Activated T-cell treated with anti-CD3 and anti-CD28 coated beads, Interleukin-2, amount 50 U/mL, for 72 hours (primary cell): ENCODE measurements around the gene COQ3. TPM values are rescaled to one million over a fixed set of nuclear protein-coding genes. Genes with fewer than 3 reads are reported as not detected.
A peak's percentile ranks its signal among the peaks of the same experiment; 100 is the strongest.

Source experiments
- ATAC-seq, 2 donors: fragments of 150-1000 bp; cut with Tn5 transposase; replicated peaks in 1 of 2; 2 replicates each; pipeline ENCODE4 v1.10.0; 2021; ENCODE audit warnings: moderate library complexity in 2 of 2, mild to moderate bottlenecking in 1 of 2
- DNase-seq, 2 donors: peaks; one replicate each; pipeline ENCODE4 v3.0.0; 2021 to 2022; ENCODE audit warnings: mixed read lengths in 1 of 2
- H3K27ac Mint-ChIP-seq: one replicate; pipeline ENCODE4 v1.8.0; 2022; ENCODE audit warnings: mild to moderate bottlenecking, moderate library complexity, mixed read lengths
- H3K27me3 Mint-ChIP-seq: one replicate; pipeline ENCODE4 v1.8.0; 2022; ENCODE audit warnings: low read depth, mixed read lengths
- H3K36me3 Mint-ChIP-seq, 2 donors: one replicate each; pipeline ENCODE4 v1.8.0; 2022; ENCODE audit warnings: mixed read lengths in 2 of 2, mild to moderate bottlenecking in 1 of 2; ENCODE audit not compliant: insufficient read depth in 2 of 2
- H3K4me1 Mint-ChIP-seq: one replicate; pipeline ENCODE4 v1.8.0; 2022; ENCODE audit warnings: low read depth, mixed read lengths
- H3K4me3 Mint-ChIP-seq, 2 donors: one replicate each; pipeline ENCODE4 v1.8.0; 2022; ENCODE audit warnings: mild to moderate bottlenecking in 2 of 2, mixed read lengths in 2 of 2, moderate library complexity in 2 of 2
- H3K9me3 Mint-ChIP-seq, 2 donors: one replicate each; pipeline ENCODE4 v1.8.0; 2022; ENCODE audit warnings: mixed read lengths in 2 of 2
- total RNA-seq, 2 donors: library from RNA; stranded (reverse); gene quantifications; one replicate each; pipeline ENCODE4 v1.2.3, GENCODE V29; 2022

The COQ3 gene
- total RNA-seq, 2 donors from 2014 or later: 7.0 to 11.8 TPM

DNA sequence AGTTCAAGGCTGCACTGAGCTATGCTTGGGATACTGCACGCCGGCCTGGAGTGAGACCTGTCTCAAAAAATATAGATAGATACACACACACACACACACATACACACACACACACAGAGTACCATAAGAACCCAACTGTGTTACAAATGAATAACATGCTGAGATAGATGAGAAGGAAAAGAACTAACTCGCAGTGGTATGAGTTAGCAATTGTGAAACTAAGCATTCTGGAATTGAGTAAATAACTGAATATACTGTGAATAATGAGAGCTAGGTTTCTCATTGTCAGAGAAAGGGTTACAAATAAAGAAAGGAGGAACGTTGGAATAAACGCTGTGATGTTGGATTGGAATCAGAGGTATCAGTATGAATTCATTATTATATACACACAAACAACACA, 30.0 kb downstream of the COQ3 start:
- Mint-ChIP-seq H3K4me1 (peaks cover 24% of the 10 kb centered on the region), H3K27ac (peak overlapping the region; percentile 63), H3K36me3 (no peaks in the 10 kb centered on the region), H3K4me3 (peak overlapping the region in 1 of 2 donors; percentile 47), H3K9me3 (no peaks in the 10 kb centered on the region), H3K27me3 (peaks cover 27% of the 10 kb centered on the region)
- ATAC-seq (peak; percentile 78 to 87), DNase-seq (peak; percentile 20 to 27)

DNA sequence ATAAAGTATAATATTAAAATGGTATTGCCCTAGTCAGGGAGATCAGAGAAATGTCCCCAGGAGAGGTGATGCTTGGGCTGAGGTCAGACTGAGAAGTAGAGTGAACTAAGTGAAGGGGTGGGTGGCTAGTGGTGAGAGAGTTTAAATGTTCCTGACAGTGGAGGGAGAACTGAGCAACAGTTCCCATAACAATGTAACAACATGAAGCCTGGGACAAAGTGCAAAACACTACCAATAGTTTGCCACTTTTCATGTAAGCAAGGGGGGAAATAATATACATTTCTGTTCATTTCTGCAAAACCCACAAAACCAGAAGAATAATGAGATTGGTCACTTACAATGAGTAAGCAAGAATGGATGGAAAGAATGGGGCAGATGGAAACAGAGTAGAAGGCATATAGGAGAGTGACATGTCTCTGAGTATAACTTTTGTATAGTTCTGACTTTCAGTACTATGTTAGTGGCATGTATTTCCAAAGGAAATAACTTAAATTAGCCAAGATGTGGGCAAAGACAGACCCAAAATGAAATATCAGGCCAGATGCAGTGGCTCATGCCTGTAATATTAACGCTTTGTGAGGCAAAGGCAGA, 31.2 kb downstream of the COQ3 start:
- H3K36me3 Mint-ChIP-seq: no peaks in the 10 kb centered on the region
- DNase-seq: peak in 1 of 2 donors; percentile 11

DNA sequence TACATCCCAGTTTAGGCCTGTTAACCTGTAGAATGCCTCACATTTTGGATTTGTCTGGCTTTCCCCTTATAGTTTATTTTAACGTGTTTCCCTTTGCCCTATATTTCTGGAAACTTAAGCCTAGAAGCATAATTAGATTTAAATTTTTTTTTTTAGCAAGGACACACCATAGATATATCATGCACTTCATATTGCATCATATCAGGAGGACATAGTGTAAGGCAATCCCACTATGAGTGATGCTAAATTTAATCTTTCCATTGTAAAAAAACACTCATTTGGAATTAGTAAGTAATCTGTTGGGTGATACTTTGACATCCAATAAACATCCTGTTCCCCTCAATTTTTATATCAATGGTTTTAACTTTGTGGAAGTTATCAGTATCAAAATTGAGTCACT, 34.2 kb downstream of the COQ3 start:
- DNase-seq: no peak
- peaks cover 24% of the 10 kb centered on the region for H3K4me1 Mint-ChIP-seq
- no peaks in the 10 kb centered on the region for H3K9me3 Mint-ChIP-seq
- H3K27me3 Mint-ChIP-seq: peaks cover 59% of the 10 kb centered on the region
- H3K27ac Mint-ChIP-seq: no peak overlapping the region
- no peak overlapping the region for H3K4me3 Mint-ChIP-seq
- H3K36me3 Mint-ChIP-seq: no peaks in the 10 kb centered on the region
- no peak for ATAC-seq

More for the DNA sequence above, 31.2 kb downstream of the COQ3 start:
- Mint-ChIP-seq H3K27ac (peak overlapping the region; percentile 63), H3K4me3 (peak overlapping the region; percentile 25 to 29), H3K4me1 (peaks cover 24% of the 10 kb centered on the region), H3K9me3 (no peaks in the 10 kb centered on the region), H3K27me3 (peaks cover 30% of the 10 kb centered on the region)
- ATAC-seq: peak; percentile 76 to 78

DNA sequence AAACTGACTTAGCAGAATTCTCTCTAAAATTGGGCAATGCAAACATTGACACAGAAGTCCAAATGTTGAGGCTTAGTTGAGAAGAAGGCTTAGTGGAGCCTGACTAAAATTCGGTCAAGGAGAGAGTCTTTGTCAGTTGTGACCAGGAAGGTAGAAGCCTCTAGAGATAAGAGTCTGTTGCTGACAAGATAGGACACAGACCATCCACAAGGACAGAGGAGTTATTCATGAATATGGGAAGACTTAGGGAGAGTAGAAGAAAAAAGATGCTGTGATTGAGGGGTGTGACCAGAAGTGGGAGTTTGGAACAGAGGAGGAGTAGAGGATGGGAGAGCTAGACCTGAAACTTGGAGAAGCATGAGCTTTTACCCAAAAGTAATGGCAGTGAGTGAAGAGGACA, 37.4 kb downstream of the COQ3 start:
- DNase-seq (no peak), ATAC-seq (no peak)
- no peaks in the 10 kb centered on the region for H3K4me1 Mint-ChIP-seq
- no peak overlapping the region for H3K4me3 Mint-ChIP-seq
- no peak overlapping the region for H3K27ac Mint-ChIP-seq
- no peaks in the 10 kb centered on the region for H3K9me3 Mint-ChIP-seq
- H3K36me3 Mint-ChIP-seq: no peaks in the 10 kb centered on the region
- peaks cover 76% of the 10 kb centered on the region for H3K27me3 Mint-ChIP-seq

DNA sequence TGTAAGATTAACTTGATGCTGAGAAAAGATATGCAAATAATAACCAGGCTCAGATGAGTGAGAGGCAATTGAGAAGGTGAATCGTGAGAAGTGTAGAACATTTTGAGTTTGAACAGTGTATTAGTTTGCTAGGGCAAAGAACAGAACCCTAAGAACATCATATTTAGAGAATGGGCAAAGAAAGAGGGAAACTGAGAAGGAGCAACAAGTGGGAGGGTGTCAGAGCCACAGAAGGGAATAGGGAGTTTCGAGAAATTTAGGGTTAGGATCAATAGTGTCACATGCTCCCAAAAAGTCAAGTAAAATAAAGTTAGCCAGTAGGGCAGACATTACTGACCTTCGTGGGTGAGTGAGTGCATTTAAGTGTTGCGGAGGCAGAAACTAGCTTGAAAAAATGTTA, 39.0 kb downstream of the COQ3 start:
- Mint-ChIP-seq H3K9me3 (no peaks in the 10 kb centered on the region), H3K27me3 (peaks cover 76% of the 10 kb centered on the region)
- no peak for ATAC-seq

DNA sequence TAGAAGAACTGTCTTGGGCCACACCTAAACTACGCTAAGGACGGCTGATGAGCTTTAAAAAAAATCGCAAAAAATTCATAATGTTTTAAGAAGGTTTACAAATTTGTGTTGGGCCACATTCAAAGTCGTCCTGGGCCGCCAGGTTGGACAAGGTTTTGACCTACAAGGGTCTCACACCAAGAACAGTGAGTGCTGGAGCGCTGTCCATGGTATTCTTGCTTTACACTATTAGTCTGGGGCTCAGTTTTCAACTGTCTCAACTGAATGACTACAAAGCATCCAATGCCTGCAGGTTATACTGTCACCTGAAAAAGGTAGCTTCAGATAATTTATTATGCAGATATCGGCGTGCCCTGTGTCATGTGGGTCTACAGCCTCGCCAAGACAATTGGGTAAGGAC, 40.9 kb downstream of the COQ3 start:
- Mint-ChIP-seq H3K4me1 (no peaks in the 10 kb centered on the region), H3K36me3 (no peaks in the 10 kb centered on the region), H3K4me3 (no peak overlapping the region), H3K27ac (no peak overlapping the region), H3K27me3 (peaks cover 80% of the 10 kb centered on the region), H3K9me3 (no peaks in the 10 kb centered on the region)
- DNase-seq (no peak), ATAC-seq (no peak)

More for the DNA sequence above, 39.0 kb downstream of the COQ3 start:
- Mint-ChIP-seq H3K4me1 (no peaks in the 10 kb centered on the region), H3K36me3 (no peaks in the 10 kb centered on the region), H3K27ac (no peak overlapping the region), H3K4me3 (no peak overlapping the region)
- no peak for DNase-seq

DNA sequence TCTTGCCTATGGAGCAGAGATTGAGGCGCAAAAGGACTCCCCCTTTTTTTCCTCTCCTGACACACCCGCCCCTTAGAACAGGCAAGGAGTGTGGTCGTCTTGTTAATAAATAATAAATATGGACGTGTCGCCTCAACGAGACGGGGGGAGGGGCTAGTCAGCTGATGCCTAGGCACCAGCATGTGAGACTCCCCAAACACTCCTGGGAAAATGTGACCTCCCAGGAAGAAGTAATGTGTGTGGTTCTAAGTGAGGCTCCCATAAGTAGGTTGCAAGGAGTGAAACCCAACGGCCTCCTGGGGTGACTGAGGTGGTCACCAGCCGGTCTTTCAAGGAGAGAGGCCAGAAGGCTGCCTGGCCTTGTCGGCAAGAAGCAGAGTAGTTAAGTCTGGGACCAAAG, 43.4 kb downstream of the COQ3 start:
- ATAC-seq (no peak), DNase-seq (no peak)
- Mint-ChIP-seq H3K4me1 (no peaks in the 10 kb centered on the region), H3K4me3 (no peak overlapping the region), H3K27me3 (peaks cover 77% of the 10 kb centered on the region), H3K9me3 (no peaks in the 10 kb centered on the region), H3K27ac (no peak overlapping the region), H3K36me3 (no peaks in the 10 kb centered on the region)

DNA sequence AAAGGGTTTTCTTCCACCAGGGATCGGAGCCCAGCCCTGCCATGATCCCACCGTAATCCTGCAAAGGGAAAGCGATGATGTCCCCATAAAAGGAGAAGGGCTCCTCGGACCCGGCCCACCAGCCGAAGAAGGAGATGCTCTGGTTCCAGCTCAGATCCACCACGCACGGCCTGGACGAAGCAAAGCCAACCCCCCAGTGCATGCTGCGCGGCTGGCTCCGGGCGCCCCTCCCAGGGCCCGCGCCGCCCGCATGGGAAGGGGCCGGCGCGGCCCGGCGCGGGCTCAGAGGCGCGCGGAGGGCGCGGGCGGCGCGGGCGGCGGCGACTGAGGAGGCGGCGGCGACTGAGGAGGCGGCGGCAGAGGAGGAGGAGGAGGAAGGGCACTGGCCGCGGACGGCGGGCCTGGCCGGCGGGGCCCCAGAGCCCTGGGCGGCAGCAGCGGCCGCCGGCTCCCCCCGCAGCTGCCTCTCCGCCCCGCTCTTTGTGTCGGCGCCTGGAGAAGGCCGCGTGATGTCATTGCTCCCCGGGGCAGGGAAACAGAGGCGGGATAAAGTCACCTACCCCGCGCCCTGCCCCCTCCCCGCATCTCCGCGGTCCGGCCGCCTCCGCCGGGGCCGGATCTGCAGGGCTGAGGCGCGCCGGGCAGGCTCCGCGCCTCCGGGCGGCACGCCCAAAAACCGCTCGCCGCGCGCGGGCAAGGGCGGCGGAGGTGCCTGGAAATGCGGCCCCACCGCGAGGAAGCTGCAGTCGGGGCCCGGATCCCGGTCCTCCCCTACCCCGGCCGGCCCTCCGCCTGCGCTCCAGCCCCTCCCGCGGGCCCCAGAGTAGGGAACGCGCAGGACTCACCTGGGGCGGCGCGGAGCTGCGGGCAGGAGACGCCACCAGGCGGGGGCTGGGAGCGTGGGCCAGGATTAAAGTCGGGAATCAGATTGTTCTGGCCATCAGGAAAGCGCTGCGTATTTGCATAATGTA, 44.5 kb downstream of the COQ3 start, which contains the start of gene FAXC:
TSS of gene FAXC (minus strand) at position 504 of the 971 bp plus-strand sequence. CDS start at position 202, 302 bp downstream.
- ATAC-seq (peak; percentile 69 to 76), DNase-seq (peak; percentile 19 to 24)
- H3K27ac Mint-ChIP-seq: no peak within 1 kb of the TSS
- H3K9me3 Mint-ChIP-seq: no peaks in the 10 kb centered on the region
- peak within 1 kb of the TSS; percentile 51 to 58 for H3K4me3 Mint-ChIP-seq
- H3K27me3 Mint-ChIP-seq: peaks cover 74% of the 10 kb centered on the region
- peaks cover 2% of the 10 kb centered on the region for H3K4me1 Mint-ChIP-seq
- H3K36me3 Mint-ChIP-seq: no peaks in the 10 kb centered on the region

DNA sequence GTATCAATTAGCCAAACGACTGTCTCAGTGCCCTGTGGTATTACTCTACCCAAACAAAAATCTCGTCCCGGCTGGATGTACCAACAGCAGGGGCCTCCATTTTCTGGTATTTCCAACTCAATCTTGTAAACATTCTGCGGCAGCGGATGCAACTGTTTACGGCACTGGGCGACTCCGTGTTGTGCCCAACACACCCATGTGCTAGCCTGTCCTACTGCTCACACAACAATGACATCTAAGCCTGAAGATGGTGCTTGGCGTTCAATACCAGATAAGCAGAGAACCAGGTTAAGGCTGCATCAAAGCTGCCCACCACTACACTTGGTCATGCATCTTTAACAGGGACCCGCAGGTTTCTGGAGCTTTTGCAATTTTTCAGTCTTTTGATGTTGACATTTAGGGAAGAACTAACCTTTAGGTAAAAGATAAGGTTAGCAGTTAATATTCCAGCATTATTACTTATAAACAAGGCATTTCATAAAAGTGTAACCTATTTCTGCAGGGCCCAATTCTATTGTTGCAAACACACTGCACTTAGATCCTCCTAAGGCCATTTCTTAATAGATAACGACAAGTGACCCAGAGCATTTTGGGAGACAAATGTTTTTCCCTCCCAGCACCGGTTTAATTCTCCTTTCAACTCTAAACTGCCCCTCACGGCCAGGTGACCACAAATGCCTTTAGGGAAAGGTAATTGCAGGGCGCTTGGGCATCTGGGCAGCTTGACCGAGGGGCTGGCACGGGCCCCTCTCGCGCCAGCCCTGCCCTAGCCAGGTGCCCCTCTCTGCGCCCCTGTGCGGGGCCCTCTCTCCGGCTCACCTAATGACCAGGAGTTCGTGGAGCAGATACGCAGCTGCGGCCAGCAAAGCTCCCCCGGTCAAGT, 45.5 kb downstream of the COQ3 start:
- Mint-ChIP-seq H3K27me3 (peaks cover 77% of the 10 kb centered on the region), H3K27ac (no peak overlapping the region), H3K9me3 (no peaks in the 10 kb centered on the region), H3K4me3 (peak overlapping the region; percentile 51 to 58), H3K36me3 (no peaks in the 10 kb centered on the region), H3K4me1 (peaks cover 8% of the 10 kb centered on the region)
- ATAC-seq (no peak), DNase-seq (no peak)

DNA sequence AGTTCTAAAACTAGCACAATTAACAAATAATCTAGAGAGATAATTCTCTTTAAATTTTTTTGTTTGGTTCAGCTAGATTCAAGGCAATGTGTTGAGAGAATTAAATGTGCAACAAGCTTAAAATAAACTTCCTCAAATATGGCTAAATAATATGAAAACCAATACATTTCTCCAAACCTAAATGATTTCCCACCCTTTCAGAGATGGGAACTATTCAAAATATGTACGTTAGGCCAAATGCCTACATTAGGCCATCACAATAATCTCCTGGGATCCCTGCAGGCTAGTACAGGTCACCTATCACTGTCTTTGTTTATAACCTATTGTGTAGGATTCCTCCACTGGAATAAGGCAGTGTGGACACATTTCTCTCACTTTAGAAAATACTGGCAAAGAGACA, 46.2 kb downstream of the COQ3 start:
- Mint-ChIP-seq H3K9me3 (no peaks in the 10 kb centered on the region), H3K27ac (no peak overlapping the region), H3K27me3 (peaks cover 79% of the 10 kb centered on the region), H3K4me1 (peaks cover 8% of the 10 kb centered on the region), H3K4me3 (no peak overlapping the region), H3K36me3 (no peaks in the 10 kb centered on the region)
- no peak for DNase-seq
- ATAC-seq: no peak

DNA sequence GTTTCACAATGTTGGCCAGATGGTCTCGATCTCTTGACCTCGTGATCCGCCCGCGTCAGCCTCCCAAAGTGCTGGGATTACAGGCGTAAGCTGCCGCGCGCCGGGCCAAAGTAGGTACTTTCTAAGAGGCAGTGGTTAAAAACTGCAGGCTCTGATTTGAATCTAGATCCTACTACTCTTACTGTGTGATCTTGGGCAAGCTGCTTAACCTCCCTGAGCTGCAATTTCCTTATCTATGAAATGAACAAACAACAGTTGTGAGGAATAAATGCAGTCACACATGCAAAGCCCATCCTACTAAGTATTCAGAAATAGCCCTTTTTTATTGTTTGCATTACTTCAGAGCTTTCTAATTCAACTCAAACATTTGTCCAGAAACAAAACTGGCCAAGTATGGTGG, 47.4 kb downstream of the COQ3 start:
- H3K4me3 Mint-ChIP-seq: no peak overlapping the region
- H3K27me3 Mint-ChIP-seq: peaks cover 76% of the 10 kb centered on the region
- no peak overlapping the region for H3K27ac Mint-ChIP-seq
- DNase-seq (no peak), ATAC-seq (no peak)
- no peaks in the 10 kb centered on the region for H3K36me3 Mint-ChIP-seq
- no peaks in the 10 kb centered on the region for H3K9me3 Mint-ChIP-seq
- peaks cover 8% of the 10 kb centered on the region for H3K4me1 Mint-ChIP-seq

DNA sequence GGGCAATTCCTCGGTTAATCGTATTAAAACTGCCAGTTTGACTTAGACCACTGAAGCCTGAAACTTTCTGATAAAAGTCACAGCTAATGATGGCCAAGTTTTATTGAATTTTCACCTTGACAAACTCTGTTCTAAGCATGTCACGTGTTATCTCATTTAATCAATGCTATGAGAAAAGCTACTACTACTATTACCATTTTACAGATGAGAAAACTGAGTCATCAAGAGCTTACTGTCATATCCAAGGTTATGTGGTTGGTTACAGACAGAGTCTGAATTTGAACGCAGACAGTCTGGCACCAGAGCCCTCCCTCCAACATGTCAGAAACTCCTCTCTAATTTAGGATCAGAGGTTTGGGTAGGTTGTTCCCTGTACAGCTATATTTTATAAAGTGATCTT, 48.8 kb downstream of the COQ3 start:
- Mint-ChIP-seq H3K4me1 (peaks cover 8% of the 10 kb centered on the region), H3K27me3 (peaks cover 62% of the 10 kb centered on the region), H3K4me3 (no peak overlapping the region), H3K36me3 (no peaks in the 10 kb centered on the region), H3K9me3 (no peaks in the 10 kb centered on the region), H3K27ac (no peak overlapping the region)
- ATAC-seq: peak in 1 of 2 donors; percentile 47
- no peak for DNase-seq
